GM23248 (cell line): ENCODE data around the gene GOSR1. TPM values are rescaled to one million over a fixed set of nuclear protein-coding genes. Genes with fewer than 3 reads are reported as not detected.
"Not testable (repeated sequence)": the region's sequence is repeated elsewhere in the genome, so short reads cannot be mapped to it uniquely, and the experiment has no call there.

ENCODE experiments used
- DNase-seq: peaks from one replicate; pipeline ENCODE4 v3.0.0-alpha.2; 2015
- H2AFZ ChIP-seq: fragments of 200-600 bp; sonication (generic); 2 replicates; pipeline ENCODE4 v1.6.1; 2016; ENCODE audit warnings: antibody characterized with exemption
- H3F3A ChIP-seq: fragments of 200-600 bp; sonication (generic); 2 replicates; pipeline ENCODE4 v1.6.1; 2016; ENCODE audit warnings: mild to moderate bottlenecking, antibody characterized with exemption, mixed run types; ENCODE audit not compliant: insufficient read depth
- H3K27ac ChIP-seq: fragments of 200-600 bp; sonication (generic); 2 replicates; pipeline ENCODE4 v1.5.1; 2016; ENCODE audit warnings: mild to moderate bottlenecking
- H3K27me3 ChIP-seq: fragments of 200-600 bp; sonication (generic); replicated peaks from 2 replicates; pipeline ENCODE4 v1.6.1; 2016; ENCODE audit warnings: mild to moderate bottlenecking; ENCODE audit not compliant: insufficient read depth
- H3K36me3 ChIP-seq: fragments of 200-600 bp; sonication (generic); 2 replicates; pipeline ENCODE4 v1.6.1; 2016; ENCODE audit warnings: low read depth, mild to moderate bottlenecking
- H3K4me1 ChIP-seq: fragments of 200-600 bp; sonication (generic); 2 replicates; pipeline ENCODE4 v1.6.1; 2016; ENCODE audit warnings: mild to moderate bottlenecking; ENCODE audit not compliant: insufficient read depth
- H3K4me2 ChIP-seq: fragments of 200-600 bp; sonication (generic); one replicate; pipeline ENCODE4 v1.6.1; 2016; ENCODE audit warnings: mild to moderate bottlenecking; ENCODE audit not compliant: unreplicated experiment
- H3K4me3 ChIP-seq: fragments of 200-600 bp; sonication (generic); 2 replicates; pipeline ENCODE4 v1.5.1; 2016; ENCODE audit warnings: mild to moderate bottlenecking
- H3K79me2 ChIP-seq: fragments of 200-600 bp; sonication (generic); 2 replicates; pipeline ENCODE4 v1.6.1; 2016; ENCODE audit warnings: mild to moderate bottlenecking; ENCODE audit not compliant: insufficient read depth
- H3K9ac ChIP-seq: fragments of 200-600 bp; sonication (generic); 2 replicates; pipeline ENCODE4 v1.6.1; 2016; ENCODE audit warnings: mild to moderate bottlenecking
- H3K9me2 ChIP-seq: fragments of 200-600 bp; sonication (generic); 2 replicates; pipeline ENCODE4 v1.6.1; 2016; ENCODE audit warnings: mixed run types, mild to moderate bottlenecking, moderate library complexity; ENCODE audit not compliant: insufficient read depth
- H3K9me3 ChIP-seq: fragments of 200-600 bp; sonication (generic); one replicate; pipeline ENCODE4 v1.6.1; 2017; ENCODE audit warnings: low read depth
- H4K20me1 ChIP-seq: fragments of 200-600 bp; sonication (generic); 2 replicates; pipeline ENCODE4 v1.6.0; 2016; ENCODE audit not compliant: insufficient read depth
- EZH2 ChIP-seq: fragments of 200-600 bp; sonication (generic); IDR thresholded peaks from 2 replicates; pipeline ENCODE4 v1.6.1; 2018; ENCODE audit warnings: antibody characterized with exemption, mild to moderate bottlenecking; ENCODE audit not compliant: insufficient read depth, poor library complexity, severe bottlenecking
- EZH2phosphoT487 ChIP-seq: fragments of 200-600 bp; sonication (generic); IDR thresholded peaks from 2 replicates; pipeline ENCODE4 v1.6.1; 2018; ENCODE audit warnings: antibody characterized with exemption, moderate library complexity, mild to moderate bottlenecking, low read depth; ENCODE audit not compliant: insufficient read depth
- WGBS, 2 experiments: methylation state at CpG; one replicate each; pipeline ENCODE4 v1.1.6; 2015 to 2017; ENCODE audit warnings: low lambda C conversion rate in 2 of 2, low coverage in 1 of 2; ENCODE audit errors: missing lambda C conversion rate in 2 of 2; 5-methylcytosine and 5-hydroxymethylcytosine counted together
- in situ Hi-C: fragments of 300-500 bp; cut with MboI; formaldehyde crosslinking; loops from 2 replicates; pipeline ENCODE4 v1.15.0; 2020
- polyA plus RNA-seq: library from polyadenylated mRNA; unstranded; fragments of >200 nt; fragmentation: Nextera tagmentation; extraction: Ambion mirVana; gene quantifications from 2 replicates; pipeline ENCODE4 v1.2.1, GENCODE V29; 2016
- total RNA-seq: library from RNA; depleted of rRNA; stranded (reverse); fragments of >200 nt; shearing (Covaris generic); gene quantifications from 2 replicates; pipeline ENCODE4 v1.2.3, GENCODE V29; 2014

The GOSR1 gene
- total and polyA plus RNA-seq, 2 experiments from 2014 or later: 20.2 to 44.8 TPM

- peaks cover 44% of the 10 kb centered on the region for H3K79me2 ChIP-seq
- no peaks in the 10 kb centered on the region for H3K9me2 ChIP-seq
- no peak overlapping the region for H2AFZ ChIP-seq
- no peaks in the 10 kb centered on the region for H3K27me3 ChIP-seq
- peak overlapping the region; percentile 97 for H3K27ac ChIP-seq
- peak; percentile 91 for DNase-seq
- H3F3A ChIP-seq: peaks cover 51% of the 10 kb centered on the region
- peak overlapping the region; percentile 83 for H3K9ac ChIP-seq
- peaks cover 14% of the 10 kb centered on the region for H3K36me3 ChIP-seq
- H4K20me1 ChIP-seq: no peaks in the 10 kb centered on the region
- TF ChIP-seq EZH2phosphoT487: no peak
- no peaks in the 10 kb centered on the region for H3K9me3 ChIP-seq
- H3K4me1 ChIP-seq: peaks cover 44% of the 10 kb centered on the region
- peak overlapping the region; percentile 58 for H3K4me3 ChIP-seq
- in situ Hi-C loops: loop anchor here (25.0 kb wide), 1 partner anchor 192 kb away; no protein-coding TSS in a partner anchor
- 0 to 1% methylated on average over 2 of the region's 2 CpGs for WGBS, 2 experiments
- peak overlapping the region; percentile 87 for H3K4me2 ChIP-seq
These were observed 43.2 kb downstream of the GOSR1 start for GRCh38 chr17:30520436-30520835.

- Histone ChIP-seq H3K27me3 (no peaks in the 10 kb centered on the region), H4K20me1 (no peaks in the 10 kb centered on the region), H3K4me2 (peak overlapping the region; percentile 87), H3K9ac (peak overlapping the region; percentile 83), H2AFZ (no peak overlapping the region), H3K36me3 (peaks cover 10% of the 10 kb centered on the region), H3K79me2 (peaks cover 44% of the 10 kb centered on the region), H3K27ac (peak overlapping the region; percentile 97), H3K9me2 (no peaks in the 10 kb centered on the region), H3K9me3 (no peaks in the 10 kb centered on the region), H3F3A (peaks cover 51% of the 10 kb centered on the region), H3K4me3 (peak overlapping the region; percentile 58; the same call in 1 of the 2 replicates), H3K4me1 (peaks cover 44% of the 10 kb centered on the region)
- DNase-seq: peak; percentile 43
- TF ChIP-seq EZH2phosphoT487 (no peak), EZH2 (no peak)
- 94 to 100% methylated on average over 1 of the region's 1 CpG for WGBS, 2 experiments
- in situ Hi-C loops: loop anchor here (25.0 kb wide), 1 partner anchor 191 kb away; no protein-coding TSS in a partner anchor
These were observed 43.7 kb downstream of the GOSR1 start for GRCh38 chr17:30520882-30521281.

GRCh38 chr17:30521766-30522165, 44.6 kb downstream of the GOSR1 start:
- Histone ChIP-seq H3K9me2 (no peaks in the 10 kb centered on the region), H3K4me3 (no peak overlapping the region), H3K4me2 (no peak overlapping the region), H3K79me2 (peaks cover 50% of the 10 kb centered on the region), H3K9ac (no peak overlapping the region), H3K27me3 (no peaks in the 10 kb centered on the region), H3K36me3 (peaks cover 9% of the 10 kb centered on the region), H3K9me3 (no peaks in the 10 kb centered on the region), H4K20me1 (no peaks in the 10 kb centered on the region), H2AFZ (no peak overlapping the region), H3F3A (peaks cover 51% of the 10 kb centered on the region), H3K27ac (peak overlapping the region; percentile 97; the same call in 1 of the 2 replicates), H3K4me1 (peaks cover 44% of the 10 kb centered on the region)
- in situ Hi-C loops: loop anchor here (25.0 kb wide), 1 partner anchor 191 kb away; no protein-coding TSS in a partner anchor
- no peak for DNase-seq
- TF ChIP-seq EZH2: no peak
- TF ChIP-seq EZH2phosphoT487: no peak
- WGBS, 2 experiments: 96 to 98% methylated on average over 6 to 7 of the region's 7 CpGs

DNA sequence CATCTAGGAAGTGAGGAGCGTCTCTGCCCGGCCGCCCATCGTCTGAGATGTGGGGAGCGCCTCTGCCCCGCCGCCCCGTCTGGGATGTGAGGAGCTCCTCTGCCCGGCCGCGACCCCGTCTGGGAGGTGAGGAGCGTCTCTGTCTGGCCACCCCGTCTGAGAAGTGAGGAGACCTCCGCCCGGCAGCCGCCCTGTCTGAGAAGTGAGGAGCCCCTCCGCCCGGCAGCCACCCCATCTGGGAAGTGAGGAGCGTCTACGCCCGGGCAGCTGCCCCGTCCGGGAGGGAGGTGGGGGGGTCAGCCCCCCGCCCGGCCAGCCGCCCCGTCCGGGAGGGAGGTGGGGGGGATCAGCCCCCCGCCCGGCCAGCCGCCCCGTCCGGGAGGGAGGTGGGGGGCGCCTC, 46.0 kb downstream of the GOSR1 start:
- not testable (repeated sequence) for H3K9me2 ChIP-seq, H2AFZ ChIP-seq, H3K27ac ChIP-seq, H3K36me3 ChIP-seq, H3K9ac ChIP-seq, H3K4me3 ChIP-seq, H3K27me3 ChIP-seq, H3K9me3 ChIP-seq, H3K4me2 ChIP-seq, DNase-seq, H4K20me1 ChIP-seq
- Histone ChIP-seq H3K4me1 (peaks cover 41% of the 10 kb centered on the region), H3K79me2 (peaks cover 42% of the 10 kb centered on the region), H3F3A (peaks cover 40% of the 10 kb centered on the region)
- WGBS, 2 experiments: 94% methylated on average over 23 of the region's 35 CpGs; no CpG with 5 or more reads in 1 of the 2 experiments
- in situ Hi-C loops: loop anchor here (25.0 kb wide), 1 partner anchor 189 kb away; no protein-coding TSS in a partner anchor

DNA sequence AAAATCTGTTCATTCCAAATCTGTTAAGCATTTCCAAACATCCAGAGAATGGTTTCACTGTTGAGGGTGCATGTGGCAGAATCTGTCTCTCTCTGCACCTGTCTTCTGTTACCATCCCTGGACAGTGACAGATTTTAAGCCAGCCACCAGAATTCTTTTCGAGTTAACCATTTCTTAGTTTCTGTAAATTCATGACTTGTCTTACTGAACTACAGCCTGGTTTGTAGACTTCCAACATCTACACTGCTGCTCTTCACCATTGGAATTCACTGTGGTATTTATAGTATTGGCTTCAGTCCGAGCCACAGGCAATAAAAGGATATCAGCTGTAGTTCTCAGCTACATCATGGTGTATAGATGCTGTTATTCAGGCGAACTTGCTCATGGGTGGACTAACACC, 47.6 kb downstream of the GOSR1 start:
- no peak overlapping the region for H3K9ac ChIP-seq
- H3K79me2 ChIP-seq: peaks cover 34% of the 10 kb centered on the region
- no peak overlapping the region for H3K4me3 ChIP-seq
- no peaks in the 10 kb centered on the region for H4K20me1 ChIP-seq
- no peaks in the 10 kb centered on the region for H3K9me2 ChIP-seq
- peaks cover 26% of the 10 kb centered on the region for H3F3A ChIP-seq
- 62 to 69% methylated on average over 3 of the region's 3 CpGs for WGBS, 2 experiments
- in situ Hi-C loops: loop anchor here (25.0 kb wide), 1 partner anchor 187 kb away; no protein-coding TSS in a partner anchor
- H2AFZ ChIP-seq: no peak overlapping the region
- H3K27ac ChIP-seq: no peak overlapping the region
- peaks cover 9% of the 10 kb centered on the region for H3K36me3 ChIP-seq
- H3K4me2 ChIP-seq: no peak overlapping the region
- peaks cover 28% of the 10 kb centered on the region for H3K4me1 ChIP-seq
- no peaks in the 10 kb centered on the region for H3K9me3 ChIP-seq
- TF ChIP-seq EZH2phosphoT487 (no peak), EZH2 (no peak)
- peak; percentile 44 for DNase-seq
- H3K27me3 ChIP-seq: no peaks in the 10 kb centered on the region
